NCI-H1694 (cell line): Measurements from ENCODE around the gene CPSF7.
"Not testable (repeated sequence)": the region's sequence is repeated elsewhere in the genome, so short reads cannot be mapped to it uniquely, and the experiment has no call there.

ENCODE experiments used
- DNase-seq: peaks from one replicate; lab custom pipeline; 2025; lab: John Stamatoyannopoulos, UW

The CPSF7 gene

GRCh38 chr11:61429691-61430582, at the start of gene CPSF7, which contains the start of gene SDHAF2:
Gene CPSF7, minus strand, starts transcription at chr11:61429975. Its CDS starts 740 bp downstream, at chr11:61429235.
Gene SDHAF2, plus strand, starts transcription at chr11:61430124. Its CDS starts 23 bp downstream, at chr11:61430147.
- peak; percentile 84 for DNase-seq

GRCh38 chr11:61477727-61478148, 48.0 kb upstream of the CPSF7 start:
- no peak for DNase-seq

GRCh38 chr11:61477126-61477525, 47.4 kb upstream of the CPSF7 start:
- DNase-seq = no peak

GRCh38 chr11:61476371-61476770, 46.6 kb upstream of the CPSF7 start:
- no peak for DNase-seq

GRCh38 chr11:61475433-61475832, 45.7 kb upstream of the CPSF7 start:
- DNase-seq = no peak

GRCh38 chr11:61474013-61474643, 44.4 kb upstream of the CPSF7 start:
- no peak for DNase-seq

GRCh38 chr11:61473370-61474012, 43.7 kb upstream of the CPSF7 start:
- DNase-seq = no peak

- DNase-seq = no peak
Measured at GRCh38 chr11:61472868-61473267, 43.1 kb upstream of the CPSF7 start.

GRCh38 chr11:61472282-61472681, 42.5 kb upstream of the CPSF7 start:
- no peak for DNase-seq

GRCh38 chr11:61468002-61468401, 38.2 kb upstream of the CPSF7 start:
- no peak for DNase-seq

GRCh38 chr11:61467602-61468001, 37.8 kb upstream of the CPSF7 start:
- not testable (repeated sequence) for DNase-seq

- no peak for DNase-seq
Measured at GRCh38 chr11:61460986-61461385, 31.2 kb upstream of the CPSF7 start.

- DNase-seq = no peak
Measured at GRCh38 chr11:61460474-61460881, 30.7 kb upstream of the CPSF7 start.

- no peak for DNase-seq
Measured at GRCh38 chr11:61454520-61454919, 24.7 kb upstream of the CPSF7 start.

- no peak for DNase-seq
Measured at GRCh38 chr11:61453695-61454094, 23.9 kb upstream of the CPSF7 start.

- DNase-seq = no peak
Measured at GRCh38 chr11:61452825-61453224, 23.1 kb upstream of the CPSF7 start.

- no peak for DNase-seq
Measured at GRCh38 chr11:61448552-61448927, 18.8 kb upstream of the CPSF7 start.

- DNase-seq = no peak
Measured at GRCh38 chr11:61447601-61448551, 18.1 kb upstream of the CPSF7 start.

- peak; percentile 86 for DNase-seq
Measured at GRCh38 chr11:61446211-61446651, 16.5 kb upstream of the CPSF7 start.

GRCh38 chr11:61445516-61445915, 15.7 kb upstream of the CPSF7 start:
- no peak for DNase-seq

- DNase-seq = no peak
Measured at GRCh38 chr11:61442616-61443015, 12.8 kb upstream of the CPSF7 start.
